ENCODE results near the gene MYZAP. TPM values are rescaled to one million over a fixed set of nuclear protein-coding genes. Genes with fewer than 3 reads are reported as not detected.

MYZAP gene
- total RNA-seq, 1 experiment from 2014 or later: 6.4 TPM

DNA sequence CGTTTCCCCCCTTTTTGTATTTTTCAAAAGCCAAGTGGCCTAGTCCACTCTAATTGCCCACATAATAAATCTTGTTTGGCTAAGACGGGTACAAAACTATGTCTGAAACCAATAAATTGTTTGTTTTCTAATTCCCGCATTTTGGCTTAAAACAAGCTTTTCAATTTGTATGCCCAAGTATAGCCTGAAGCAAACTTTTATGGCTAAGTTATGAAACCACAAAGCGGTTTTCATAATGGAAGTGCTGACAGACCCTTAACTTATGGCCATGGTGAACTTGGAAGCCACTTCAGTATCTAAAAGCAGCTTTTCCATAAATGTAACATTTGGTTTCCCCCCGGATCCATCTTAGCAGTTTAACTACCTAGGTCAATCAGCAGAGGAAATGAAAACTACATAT lies 84.9 kb downstream of the MYZAP start:
- no peak for DNase-seq
- BruUV-seq (replicated peaks): no TSS peak
- Histone ChIP-seq H3K4me1 (peaks cover 15% of the 10 kb centered on the region), H3K9me3 (no peaks in the 10 kb centered on the region), H3K36me3 (ENCODE audit: control insufficient read depth, insufficient read depth, low read length) (no peaks in the 10 kb centered on the region), H3K27me3 (replicated peaks; ENCODE audit: control insufficient read depth, insufficient read depth, low read length) (no peaks in the 10 kb centered on the region), H3K4me3 (ENCODE audit: low read depth, low read length) (no peak overlapping the region)
- Mint-ChIP-seq H3K9me3 (ENCODE audit: unreplicated experiment) (no peaks in the 10 kb centered on the region), H3K4me3 (ENCODE audit: unreplicated experiment) (no peak overlapping the region), H3K27ac (ENCODE audit: unreplicated experiment) (no peak overlapping the region), H3K36me3 (ENCODE audit: insufficient read depth, unreplicated experiment) (peaks cover 6% of the 10 kb centered on the region), H3K4me1 (ENCODE audit: low read depth, unreplicated experiment) (peaks cover 28% of the 10 kb centered on the region), H3K27me3 (ENCODE audit: insufficient read depth, unreplicated experiment) (no peaks in the 10 kb centered on the region)
- CTCF ChIA-PET: interaction anchor here (0.6 kb wide), 1 partner anchor 171 kb away, joined by 3 read pairs; no protein-coding TSS in a partner anchor
- POLR2A ChIA-PET: no interaction called here
- TF ChIP-seq, protein P1, sequence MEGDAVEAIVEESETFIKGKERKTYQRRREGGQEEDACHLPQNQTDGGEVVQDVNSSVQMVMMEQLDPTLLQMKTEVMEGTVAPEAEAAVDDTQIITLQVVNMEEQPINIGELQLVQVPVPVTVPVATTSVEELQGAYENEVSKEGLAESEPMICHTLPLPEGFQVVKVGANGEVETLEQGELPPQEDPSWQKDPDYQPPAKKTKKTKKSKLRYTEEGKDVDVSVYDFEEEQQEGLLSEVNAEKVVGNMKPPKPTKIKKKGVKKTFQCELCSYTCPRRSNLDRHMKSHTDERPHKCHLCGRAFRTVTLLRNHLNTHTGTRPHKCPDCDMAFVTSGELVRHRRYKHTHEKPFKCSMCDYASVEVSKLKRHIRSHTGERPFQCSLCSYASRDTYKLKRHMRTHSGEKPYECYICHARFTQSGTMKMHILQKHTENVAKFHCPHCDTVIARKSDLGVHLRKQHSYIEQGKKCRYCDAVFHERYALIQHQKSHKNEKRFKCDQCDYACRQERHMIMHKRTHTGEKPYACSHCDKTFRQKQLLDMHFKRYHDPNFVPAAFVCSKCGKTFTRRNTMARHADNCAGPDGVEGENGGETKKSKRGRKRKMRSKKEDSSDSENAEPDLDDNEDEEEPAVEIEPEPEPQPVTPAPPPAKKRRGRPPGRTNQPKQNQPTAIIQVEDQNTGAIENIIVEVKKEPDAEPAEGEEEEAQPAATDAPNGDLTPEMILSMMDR (IDR thresholded peaks at IDR 0.05; ENCODE audit: insufficient read depth in 1 of 2, low read depth in 1 of 2, low read length in 1 of 2, severe bottlenecking in 1 of 2, unreplicated experiment in 1 of 2): no peak
- intact Hi-C loops (cut with micrococcal nuclease; ENCODE audit: unreplicated experiment): no loop called here

DNA sequence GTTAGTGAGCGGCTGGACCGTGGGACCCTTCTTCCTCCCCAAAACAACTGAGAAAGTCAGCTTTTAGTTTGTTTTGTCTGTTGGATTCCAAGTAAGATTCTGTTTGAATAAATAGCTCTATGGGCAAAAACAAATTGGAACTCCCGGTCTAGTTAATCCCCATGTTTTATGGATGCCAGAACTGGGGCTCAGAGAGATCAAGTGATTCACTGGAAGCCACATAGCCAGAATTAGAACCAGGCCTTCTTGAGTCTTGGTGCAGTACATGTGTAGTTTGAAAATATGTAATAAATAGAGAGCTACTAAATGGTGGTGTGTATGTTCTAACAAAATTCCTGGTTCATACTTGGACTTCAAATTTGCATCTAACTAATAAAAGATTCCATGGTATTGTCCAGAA lies 85.5 kb downstream of the MYZAP start:
- no peaks in the 10 kb centered on the region for H3K9me3 Mint-ChIP-seq (ENCODE audit: unreplicated experiment)
- TF ChIP-seq, protein P1 (IDR thresholded peaks at IDR 0.05; ENCODE audit: insufficient read depth in 1 of 2, low read depth in 1 of 2, low read length in 1 of 2, severe bottlenecking in 1 of 2, unreplicated experiment in 1 of 2): no peak
- Histone ChIP-seq H3K9me3 (no peaks in the 10 kb centered on the region), H3K36me3 (ENCODE audit: control insufficient read depth, insufficient read depth, low read length) (no peaks in the 10 kb centered on the region), H3K4me1 (peaks cover 15% of the 10 kb centered on the region), H3K27me3 (replicated peaks; ENCODE audit: control insufficient read depth, insufficient read depth, low read length) (no peaks in the 10 kb centered on the region), H3K4me3 (ENCODE audit: low read depth, low read length) (no peak overlapping the region)
- intact Hi-C loops (cut with micrococcal nuclease; ENCODE audit: unreplicated experiment): no loop called here
- H3K27me3 Mint-ChIP-seq (ENCODE audit: insufficient read depth, unreplicated experiment): no peaks in the 10 kb centered on the region
- CTCF ChIA-PET: interaction anchor here (0.6 kb wide), 1 partner anchor 171 kb away, joined by 3 read pairs; no protein-coding TSS in a partner anchor
- POLR2A ChIA-PET: no interaction called here
- peaks cover 28% of the 10 kb centered on the region for H3K4me1 Mint-ChIP-seq (ENCODE audit: low read depth, unreplicated experiment)
- H3K36me3 Mint-ChIP-seq (ENCODE audit: insufficient read depth, unreplicated experiment): peaks cover 6% of the 10 kb centered on the region
- no peak overlapping the region for H3K27ac Mint-ChIP-seq (ENCODE audit: unreplicated experiment)
- BruUV-seq (replicated peaks): no TSS peak
- no peak for DNase-seq
- H3K4me3 Mint-ChIP-seq (ENCODE audit: unreplicated experiment): no peak overlapping the region

DNA sequence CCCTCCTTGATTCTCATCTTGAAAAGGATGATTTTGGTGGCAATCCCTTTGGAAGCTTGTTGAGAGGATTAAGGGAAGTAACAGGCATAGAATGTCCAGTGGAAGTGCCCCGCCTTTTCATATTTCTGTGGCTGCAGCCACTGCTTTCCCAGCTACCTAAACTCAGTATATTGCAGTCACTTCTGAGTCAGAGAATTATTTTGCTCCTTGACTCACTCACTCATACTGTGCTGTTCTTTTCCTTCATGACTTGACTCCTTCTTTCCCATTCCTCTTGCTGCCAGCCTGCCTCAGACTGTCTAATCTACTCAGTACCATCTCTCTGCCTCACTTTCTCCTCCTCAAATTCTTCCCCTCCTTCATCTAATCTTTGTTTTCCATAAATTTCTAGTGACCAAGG lies 88.3 kb downstream of the MYZAP start:
- peaks cover 14% of the 10 kb centered on the region for H3K4me1 Mint-ChIP-seq (ENCODE audit: low read depth, unreplicated experiment)
- CTCF ChIA-PET: no interaction called here
- H3K4me1 ChIP-seq: peaks cover 9% of the 10 kb centered on the region
- no peaks in the 10 kb centered on the region for H3K9me3 Mint-ChIP-seq (ENCODE audit: unreplicated experiment)
- no peak for DNase-seq
- TF ChIP-seq, protein P1 (IDR thresholded peaks at IDR 0.05; ENCODE audit: insufficient read depth in 1 of 2, low read depth in 1 of 2, low read length in 1 of 2, severe bottlenecking in 1 of 2, unreplicated experiment in 1 of 2): no peak
- no peaks in the 10 kb centered on the region for H3K27me3 ChIP-seq (replicated peaks; ENCODE audit: control insufficient read depth, insufficient read depth, low read length)
- H3K4me3 Mint-ChIP-seq (ENCODE audit: unreplicated experiment): no peak overlapping the region
- no peaks in the 10 kb centered on the region for H3K36me3 ChIP-seq (ENCODE audit: control insufficient read depth, insufficient read depth, low read length)
- BruUV-seq (replicated peaks): no TSS peak
- H3K9me3 ChIP-seq: no peaks in the 10 kb centered on the region
- POLR2A ChIA-PET: no interaction called here
- no peaks in the 10 kb centered on the region for H3K27me3 Mint-ChIP-seq (ENCODE audit: insufficient read depth, unreplicated experiment)
- H3K36me3 Mint-ChIP-seq (ENCODE audit: insufficient read depth, unreplicated experiment): peaks cover 5% of the 10 kb centered on the region
- intact Hi-C loops (cut with micrococcal nuclease; ENCODE audit: unreplicated experiment): no loop called here
- H3K4me3 ChIP-seq (ENCODE audit: low read depth, low read length): no peak overlapping the region
- H3K27ac Mint-ChIP-seq (ENCODE audit: unreplicated experiment): no peak overlapping the region
